Naive B cell (primary cell): ENCODE measurements around the gene IZUMO4. TPM values are rescaled to one million over a fixed set of nuclear protein-coding genes. Genes with fewer than 3 reads are reported as not detected.
A peak's percentile ranks its signal among the peaks of the same experiment; 100 is the strongest.

Experiments
- ATAC-seq, 2 donors: fragments of 150-1000 bp; cut with Tn5 transposase; 2 replicates each; pipeline ENCODE4 v1.10.0; 2021; ENCODE audit warnings: low read depth in 2 of 2, mild to moderate bottlenecking in 2 of 2, moderate library complexity in 2 of 2
- DNase-seq: peaks from one replicate; pipeline ENCODE4 v3.0.0; 2022
- H3K27ac Mint-ChIP-seq, 6 donors: one replicate each; pipeline ENCODE4 v1.8.0; 2020 to 2022; ENCODE audit warnings: mild to moderate bottlenecking in 6 of 6, mixed read lengths in 6 of 6, moderate library complexity in 5 of 6, inconsistent platforms in 2 of 6
- H3K27me3 Mint-ChIP-seq, 3 donors: one replicate each; pipeline ENCODE4 v1.8.0; 2021 to 2022; ENCODE audit warnings: mixed read lengths in 3 of 3, mild to moderate bottlenecking in 1 of 3
- H3K36me3 Mint-ChIP-seq, 2 donors: one replicate each; pipeline ENCODE4 v1.8.0; 2020 to 2022; ENCODE audit warnings: mixed read lengths in 2 of 2, inconsistent platforms in 1 of 2, mild to moderate bottlenecking in 1 of 2
- H3K4me1 Mint-ChIP-seq, 3 donors: one replicate each; pipeline ENCODE4 v1.8.0; 2020 to 2022; ENCODE audit warnings: mixed read lengths in 3 of 3, inconsistent platforms in 1 of 3, mild to moderate bottlenecking in 1 of 3, moderate library complexity in 1 of 3
- H3K4me3 Mint-ChIP-seq, 8 donors: one replicate each; pipeline ENCODE4 v1.8.0; 2020 to 2022; ENCODE audit warnings: mild to moderate bottlenecking in 8 of 8, mixed read lengths in 8 of 8, moderate library complexity in 8 of 8, inconsistent platforms in 2 of 8
- H3K9me3 Mint-ChIP-seq, 7 donors: one replicate each; pipeline ENCODE4 v1.8.0; 2020 to 2022; ENCODE audit warnings: mixed read lengths in 7 of 7, mild to moderate bottlenecking in 5 of 7, inconsistent platforms in 2 of 7, moderate library complexity in 1 of 7
- polyA plus RNA-seq, 6 donors: library from polyadenylated mRNA; unstranded; fragments of 300-500 nt; fragmentation: Illumina TruSeq; gene quantifications; one replicate each; pipeline ENCODE4 v1.2.3, GENCODE V29; 2021; ENCODE audit warnings: low read depth in 6 of 6

The IZUMO4 gene
- polyA plus RNA-seq, 6 donors from 2014 or later = 0.48 to 1.2 (median 0.85) TPM

GRCh38 chr19:2054763-2055162 is 42.0 kb upstream of the IZUMO4 start:
- Mint-ChIP-seq H3K4me1 (peaks cover 35 to 54% (median 53%) of the 10 kb centered on the region in 3 donors), H3K27ac (peak overlapping the region; percentile 87 to 99 (median 96)), H3K36me3 (no peaks in the 10 kb centered on the region), H3K27me3 (no peaks in the 10 kb centered on the region), H3K9me3 (no peaks in the 10 kb centered on the region), H3K4me3 (peak overlapping the region; percentile 65 to 84 (median 76))
- DNase-seq (no peak), ATAC-seq (no peak)

- ATAC-seq (no peak), DNase-seq (no peak)
- H3K9me3 Mint-ChIP-seq = no peaks in the 10 kb centered on the region
- peak overlapping the region; percentile 68 to 99 (median 96) for H3K27ac Mint-ChIP-seq
- H3K27me3 Mint-ChIP-seq = no peaks in the 10 kb centered on the region
- peaks cover 36 to 62% (median 59%) of the 10 kb centered on the region in 3 donors for H3K4me1 Mint-ChIP-seq
- no peaks in the 10 kb centered on the region for H3K36me3 Mint-ChIP-seq
- H3K4me3 Mint-ChIP-seq = peak overlapping the region; percentile 65 to 83 (median 76)
These were observed 40.5 kb upstream of the IZUMO4 start for GRCh38 chr19:2055931-2056836.

- Mint-ChIP-seq H3K27me3 (no peaks in the 10 kb centered on the region), H3K27ac (peak overlapping the region in 3 of 6 donors; percentile 67 to 98 (median 71)), H3K4me1 (peaks cover 30 to 59% (median 53%) of the 10 kb centered on the region in 3 donors), H3K36me3 (no peaks in the 10 kb centered on the region), H3K4me3 (peak overlapping the region in 7 of 8 donors; percentile 14 to 77 (median 60)), H3K9me3 (no peaks in the 10 kb centered on the region)
- ATAC-seq = no peak
- no peak for DNase-seq
These were observed 39.9 kb upstream of the IZUMO4 start for GRCh38 chr19:2056837-2057192.

GRCh38 chr19:2057484-2058469 is 38.9 kb upstream of the IZUMO4 start:
- no peaks in the 10 kb centered on the region for H3K36me3 Mint-ChIP-seq
- H3K9me3 Mint-ChIP-seq = no peaks in the 10 kb centered on the region
- H3K27me3 Mint-ChIP-seq = no peaks in the 10 kb centered on the region
- DNase-seq = no peak
- peak overlapping the region in 3 of 6 donors; percentile 69 to 98 (median 85) for H3K27ac Mint-ChIP-seq
- ATAC-seq = no peak
- peak overlapping the region in 5 of 8 donors; percentile 12 to 76 (median 61) for H3K4me3 Mint-ChIP-seq
- peaks cover 25 to 58% (median 50%) of the 10 kb centered on the region in 3 donors for H3K4me1 Mint-ChIP-seq

- DNase-seq (no peak), ATAC-seq (no peak)
- peak overlapping the region in 6 of 8 donors; percentile 36 to 77 (median 70) for H3K4me3 Mint-ChIP-seq
- peak overlapping the region in 3 of 6 donors; percentile 76 to 98 (median 82) for H3K27ac Mint-ChIP-seq
- H3K36me3 Mint-ChIP-seq = no peaks in the 10 kb centered on the region
- H3K4me1 Mint-ChIP-seq = peaks cover 25 to 54% (median 47%) of the 10 kb centered on the region in 3 donors
- no peaks in the 10 kb centered on the region for H3K27me3 Mint-ChIP-seq
- no peaks in the 10 kb centered on the region for H3K9me3 Mint-ChIP-seq
These were observed 37.9 kb upstream of the IZUMO4 start for GRCh38 chr19:2058570-2059421.

GRCh38 chr19:2059422-2060201 is 37.1 kb upstream of the IZUMO4 start:
- no peaks in the 10 kb centered on the region for H3K27me3 Mint-ChIP-seq
- peak overlapping the region; percentile 71 to 94 (median 91) for H3K4me3 Mint-ChIP-seq
- H3K9me3 Mint-ChIP-seq = no peaks in the 10 kb centered on the region
- no peaks in the 10 kb centered on the region for H3K36me3 Mint-ChIP-seq
- peaks cover 25 to 46% (median 46%) of the 10 kb centered on the region in 3 donors for H3K4me1 Mint-ChIP-seq
- DNase-seq (no peak), ATAC-seq (no peak)
- peak overlapping the region in 4 of 6 donors; percentile 97 to 98 (median 98) for H3K27ac Mint-ChIP-seq

GRCh38 chr19:2060884-2061494 is 35.7 kb upstream of the IZUMO4 start:
- Mint-ChIP-seq H3K27ac (peak overlapping the region; percentile 97 to 99 (median 98)), H3K9me3 (no peaks in the 10 kb centered on the region), H3K4me3 (peak overlapping the region; percentile 87 to 94 (median 91)), H3K4me1 (peaks cover 16 to 37% (median 36%) of the 10 kb centered on the region in 3 donors), H3K27me3 (no peaks in the 10 kb centered on the region), H3K36me3 (no peaks in the 10 kb centered on the region)
- ATAC-seq (peak; percentile 54), DNase-seq (no peak)

- Mint-ChIP-seq H3K4me3 (peak overlapping the region; percentile 87 to 95 (median 93)), H3K9me3 (no peaks in the 10 kb centered on the region), H3K27me3 (no peaks in the 10 kb centered on the region), H3K27ac (peak overlapping the region; percentile 87 to 98 (median 96)), H3K36me3 (no peaks in the 10 kb centered on the region), H3K4me1 (peaks cover 11 to 33% (median 32%) of the 10 kb centered on the region in 3 donors)
- ATAC-seq (peak; percentile 85 to 87), DNase-seq (peak; percentile 100)
These were observed 35.0 kb upstream of the IZUMO4 start for GRCh38 chr19:2061495-2062388.

- ATAC-seq (no peak), DNase-seq (no peak)
- Mint-ChIP-seq H3K27ac (peak overlapping the region in 4 of 6 donors; percentile 66 to 98 (median 86)), H3K9me3 (no peaks in the 10 kb centered on the region), H3K4me3 (peak overlapping the region; percentile 58 to 95 (median 92)), H3K27me3 (no peaks in the 10 kb centered on the region), H3K4me1 (peaks cover 9 to 32% (median 30%) of the 10 kb centered on the region in 3 donors), H3K36me3 (no peaks in the 10 kb centered on the region)
These were observed 34.4 kb upstream of the IZUMO4 start for GRCh38 chr19:2062389-2062729.

- Mint-ChIP-seq H3K4me1 (peaks cover 9 to 35% (median 34%) of the 10 kb centered on the region in 3 donors), H3K27ac (peak overlapping the region in 3 of 6 donors; percentile 66 to 98 (median 80))
These were observed 33.9 kb upstream of the IZUMO4 start for GRCh38 chr19:2062770-2063169.

GRCh38 chr19:2063824-2064223 is 32.9 kb upstream of the IZUMO4 start:
- Mint-ChIP-seq H3K4me1 (peaks cover 15 to 42% (median 37%) of the 10 kb centered on the region in 3 donors), H3K4me3 (peak overlapping the region in 5 of 8 donors; percentile 11 to 70 (median 68)), H3K9me3 (no peaks in the 10 kb centered on the region), H3K27me3 (no peaks in the 10 kb centered on the region), H3K36me3 (no peaks in the 10 kb centered on the region), H3K27ac (peak overlapping the region in 4 of 6 donors; percentile 64 to 98 (median 73))
- DNase-seq (no peak), ATAC-seq (no peak)

More at GRCh38 chr19:2062770-2063169, 33.9 kb upstream of the IZUMO4 start:
- Mint-ChIP-seq H3K36me3 (no peaks in the 10 kb centered on the region), H3K4me3 (peak overlapping the region; percentile 58 to 95 (median 92)), H3K27me3 (no peaks in the 10 kb centered on the region), H3K9me3 (no peaks in the 10 kb centered on the region)
- ATAC-seq (no peak), DNase-seq (no peak)
